GM18526 (cell line): Measurements from ENCODE around the gene KLHL29.

ENCODE experiments used
- POLR2A ChIP-seq: IDR thresholded peaks from 3 replicates; pipeline ENCODE4 v1.6.1; 2011; ENCODE audit not compliant: insufficient read length; ENCODE audit errors: extremely low read depth

Gene KLHL29

DNA sequence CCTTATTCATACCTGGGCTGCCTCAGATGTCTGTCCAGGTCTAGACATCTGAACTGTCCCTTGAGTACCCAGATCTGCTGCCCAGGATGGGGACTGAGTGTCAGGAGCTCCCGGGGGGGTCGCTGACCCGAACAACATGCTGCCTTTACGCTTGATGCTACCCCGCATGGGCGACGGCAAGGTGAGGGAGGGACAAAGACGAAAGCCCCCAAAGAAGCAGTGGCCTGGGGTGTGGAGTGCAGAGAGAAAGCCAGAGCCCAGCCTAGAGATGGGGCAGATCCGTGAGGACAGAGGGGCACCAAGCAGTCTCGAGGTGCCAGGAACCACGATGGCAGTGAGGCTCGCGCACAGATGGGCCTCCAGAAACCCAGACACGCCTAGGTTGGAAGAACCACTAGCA lies 307.3 kb downstream of the KLHL29 start:
- TF ChIP-seq POLR2A = no peak

DNA sequence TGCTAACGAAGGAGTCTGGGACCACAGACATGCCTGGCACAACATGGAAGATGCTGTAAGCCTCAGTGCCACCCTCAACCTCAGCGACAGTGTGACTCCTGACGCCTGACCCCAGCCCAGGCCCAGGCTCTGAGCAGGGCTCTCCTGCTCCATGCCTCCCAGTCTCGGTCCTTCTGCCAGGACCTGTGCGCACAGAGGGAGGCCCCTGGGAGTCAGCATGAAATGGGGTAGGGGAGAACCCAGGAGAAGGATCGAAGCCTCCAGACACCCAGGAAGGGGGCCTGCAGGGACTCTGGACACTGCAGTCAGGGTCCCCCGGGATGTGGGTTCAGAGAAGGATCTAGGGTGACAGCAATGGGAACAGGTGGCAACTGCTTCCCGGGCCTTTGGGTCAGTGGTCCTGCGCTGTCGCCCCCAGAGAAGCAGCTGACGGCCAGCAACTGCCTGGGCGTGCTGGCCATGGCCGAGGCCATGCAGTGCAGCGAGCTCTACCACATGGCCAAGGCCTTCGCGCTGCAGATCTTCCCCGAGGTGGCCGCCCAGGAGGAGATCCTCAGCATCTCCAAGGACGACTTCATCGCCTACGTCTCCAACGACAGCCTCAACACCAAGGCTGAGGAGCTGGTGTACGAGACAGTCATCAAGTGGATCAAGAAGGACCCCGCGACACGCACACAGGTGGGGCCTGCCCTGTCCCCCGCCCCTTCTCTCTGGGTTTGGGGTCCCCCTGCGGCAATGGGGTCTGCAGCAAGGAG lies 308.0 kb downstream of the KLHL29 start:
- no peak for TF ChIP-seq POLR2A

DNA sequence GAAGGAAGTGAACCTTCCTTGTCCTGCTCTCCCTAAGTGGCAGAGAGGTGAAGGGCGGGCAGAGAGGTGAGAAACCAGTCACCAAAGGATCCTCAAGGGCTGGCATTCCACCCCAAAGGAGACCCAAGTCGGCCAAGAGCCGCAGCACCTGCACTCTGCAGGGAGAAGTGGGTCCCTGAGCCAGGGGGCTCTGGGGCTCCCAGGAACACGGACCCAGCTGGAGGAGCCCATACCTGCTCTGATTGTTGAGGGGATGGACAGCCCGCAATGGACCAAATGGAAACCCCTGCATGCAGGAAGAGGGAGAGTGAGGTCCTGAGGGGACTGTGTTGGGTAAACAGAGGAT lies 308.6 kb downstream of the KLHL29 start:
- TF ChIP-seq POLR2A = no peak

DNA sequence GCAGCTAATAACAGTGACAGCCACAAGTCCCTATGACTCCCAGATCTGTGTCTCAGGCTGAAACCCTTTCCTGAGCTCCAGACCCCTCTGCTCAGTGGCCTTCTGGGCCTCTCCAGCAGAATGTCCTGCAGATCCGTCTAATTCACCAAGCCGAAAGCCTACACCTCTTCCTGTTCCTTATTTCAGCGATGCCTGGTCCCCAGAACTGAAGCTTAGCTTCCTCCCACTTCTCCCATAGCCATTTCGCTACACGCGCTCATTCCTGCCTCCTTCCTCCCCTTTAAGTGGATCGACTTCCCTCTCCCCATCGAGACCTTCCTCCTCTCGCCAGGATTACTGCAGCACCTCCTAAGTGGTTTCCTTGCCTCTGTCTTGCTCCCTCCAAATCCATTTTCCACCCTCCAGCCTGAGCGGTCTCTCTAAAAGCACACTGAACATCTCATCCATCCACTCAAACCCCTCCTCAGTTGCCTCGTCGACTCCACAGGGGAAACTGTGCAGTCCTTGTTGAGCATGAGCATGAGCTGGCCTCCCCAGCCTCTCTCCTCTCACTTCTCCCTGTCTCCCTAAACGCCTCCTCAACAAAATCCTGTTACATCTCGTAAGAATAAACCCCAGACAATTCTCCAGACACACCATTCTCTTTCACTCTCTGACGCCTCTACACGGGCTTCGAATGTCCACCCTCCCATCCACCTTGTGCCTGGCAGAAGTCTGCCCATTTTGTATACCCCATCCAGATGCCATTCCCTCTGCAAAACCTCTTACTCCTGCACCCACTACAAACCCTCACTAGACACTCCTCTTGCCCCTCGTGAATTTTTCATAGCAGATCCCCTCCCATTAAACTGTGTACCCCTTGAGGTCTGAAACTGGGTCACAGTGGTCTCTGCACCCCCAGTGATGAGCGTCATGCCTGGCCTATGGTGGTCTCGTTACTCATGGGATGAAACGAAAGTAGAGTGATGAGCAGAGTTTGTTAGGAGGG lies 309.4 kb downstream of the KLHL29 start:
- TF ChIP-seq POLR2A = no peak

DNA sequence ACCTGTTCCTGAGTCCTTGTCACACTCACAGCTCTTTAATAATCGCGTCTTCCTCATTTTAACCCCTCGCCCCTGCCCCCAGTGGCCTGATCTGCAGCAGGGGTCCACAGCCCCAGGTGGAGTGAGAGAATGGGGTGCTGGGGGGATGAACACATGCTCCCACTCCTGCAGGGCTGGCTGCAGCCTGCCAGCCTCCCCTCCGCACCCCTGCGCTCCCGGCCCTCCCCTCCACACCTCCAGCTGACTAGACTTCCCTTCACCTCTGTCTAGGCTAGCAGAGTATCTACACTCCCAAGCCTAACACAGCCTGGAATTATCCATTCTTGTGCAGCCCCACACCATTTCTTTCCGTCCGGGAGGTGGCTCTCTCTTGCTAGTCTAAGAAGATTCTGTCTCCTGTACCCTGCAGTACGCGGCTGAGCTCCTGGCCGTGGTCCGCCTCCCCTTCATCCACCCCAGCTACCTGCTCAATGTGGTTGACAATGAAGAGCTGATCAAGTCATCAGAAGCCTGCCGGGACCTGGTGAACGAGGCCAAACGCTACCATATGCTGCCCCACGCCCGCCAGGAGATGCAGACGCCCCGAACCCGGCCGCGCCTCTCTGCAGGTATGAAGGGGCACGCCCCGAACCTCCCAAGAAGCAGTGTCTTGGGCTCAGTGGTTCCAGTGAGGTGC lies 310.4 kb downstream of the KLHL29 start:
- TF ChIP-seq POLR2A = no peak

DNA sequence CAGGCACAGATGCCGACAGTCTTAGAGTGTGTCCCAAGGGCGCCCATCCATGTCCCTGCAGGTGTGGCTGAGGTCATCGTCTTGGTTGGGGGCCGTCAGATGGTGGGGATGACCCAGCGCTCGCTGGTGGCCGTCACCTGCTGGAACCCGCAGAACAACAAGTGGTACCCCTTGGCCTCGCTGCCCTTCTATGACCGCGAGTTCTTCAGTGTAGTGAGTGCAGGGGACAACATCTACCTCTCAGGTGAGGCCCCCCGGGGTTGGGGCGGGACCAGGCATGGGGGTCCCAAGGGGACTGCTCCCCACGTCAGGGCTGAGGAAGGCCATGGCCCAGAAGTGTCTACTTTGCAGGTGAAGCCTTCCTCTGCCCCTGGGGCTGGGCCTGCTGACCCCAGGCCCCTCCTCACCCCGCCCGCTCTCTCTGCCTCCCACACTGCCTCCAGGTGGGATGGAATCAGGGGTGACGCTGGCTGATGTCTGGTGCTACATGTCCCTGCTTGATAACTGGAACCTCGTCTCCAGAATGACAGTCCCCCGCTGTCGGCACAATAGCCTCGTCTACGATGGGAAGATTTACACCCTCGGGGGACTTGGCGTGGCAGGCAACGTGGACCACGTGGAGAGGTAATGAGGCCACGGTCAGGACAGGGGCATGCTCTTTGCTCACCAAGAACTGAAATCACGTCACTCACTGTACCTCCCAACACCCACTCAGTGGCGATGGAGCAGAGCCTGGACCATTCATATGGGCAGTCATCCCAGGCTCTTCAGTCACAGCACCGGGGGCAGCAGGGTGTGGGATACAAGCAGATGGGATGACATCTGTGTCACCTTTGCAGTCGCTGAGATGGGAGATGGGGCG lies 311.1 kb downstream of the KLHL29 start:
- no peak for TF ChIP-seq POLR2A

- no peak for TF ChIP-seq POLR2A
Observed at GRCh38 chr2:23696752-23697045, 311.7 kb downstream of the KLHL29 start.

GRCh38 chr2:23697256-23698075 lies 312.5 kb downstream of the KLHL29 start:
- TF ChIP-seq POLR2A = no peak

GRCh38 chr2:23698116-23698693 lies 313.2 kb downstream of the KLHL29 start:
- no peak for TF ChIP-seq POLR2A

GRCh38 chr2:23698721-23699579 lies 314.0 kb downstream of the KLHL29 start:
- no peak for TF ChIP-seq POLR2A

DNA sequence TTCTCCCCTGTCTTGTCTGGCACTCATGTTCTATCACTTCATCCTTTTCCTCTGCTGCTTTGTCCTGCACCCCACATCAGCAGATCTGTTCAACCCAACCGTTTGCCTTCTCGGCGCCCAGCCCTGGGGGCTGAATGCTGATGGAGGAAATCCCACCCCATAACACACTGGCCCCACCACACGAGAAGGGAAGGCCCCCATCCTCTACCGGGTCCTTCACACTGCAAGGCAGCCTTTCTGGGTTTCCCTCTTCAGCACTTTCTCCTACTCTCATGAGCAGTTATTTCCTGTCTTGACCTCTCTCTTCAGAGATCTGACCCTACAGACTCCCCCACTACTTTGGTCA lies 314.6 kb downstream of the KLHL29 start:
- no peak for TF ChIP-seq POLR2A

GRCh38 chr2:23700627-23701026 lies 315.6 kb downstream of the KLHL29 start:
- TF ChIP-seq POLR2A = no peak

DNA sequence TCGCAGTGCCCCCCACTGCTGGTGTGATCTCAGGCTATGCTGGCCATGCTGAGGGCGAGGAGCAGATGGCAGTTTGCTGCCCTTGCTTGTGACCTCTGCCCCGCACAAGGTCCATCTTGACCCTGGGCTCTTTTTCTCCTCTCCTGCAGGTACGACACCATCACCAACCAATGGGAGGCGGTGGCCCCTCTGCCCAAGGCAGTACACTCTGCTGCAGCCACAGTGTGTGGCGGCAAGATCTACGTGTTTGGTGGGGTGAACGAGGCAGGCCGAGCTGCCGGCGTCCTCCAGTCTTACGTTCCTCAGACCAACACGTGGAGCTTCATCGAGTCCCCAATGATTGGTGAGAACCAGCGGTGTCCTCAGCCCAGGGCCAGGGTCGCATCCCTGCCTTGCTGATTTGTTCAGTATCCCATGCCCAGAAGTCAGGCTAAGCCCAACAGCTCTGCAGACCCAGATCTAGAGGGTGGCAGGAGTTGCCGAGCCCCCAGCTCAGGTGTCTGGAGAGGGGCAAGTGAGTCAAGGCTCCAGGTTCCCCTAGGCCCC lies 318.1 kb downstream of the KLHL29 start:
- TF ChIP-seq POLR2A = no peak
